ENCODE results near the gene CALY.
"Not testable (repeated sequence)": the region's sequence is repeated elsewhere in the genome, so short reads cannot be mapped to it uniquely, and the experiment has no call there.

GRCh38 chr10:133376183-133376582 is 39.5 kb upstream of the CALY start:
- TF ChIP-seq CTCF (IDR thresholded peaks at IDR 0.05); EP300 (IDR thresholded peaks at IDR 0.05); POLR2A (IDR thresholded peaks at IDR 0.05; ENCODE audit: low read depth): not testable (repeated sequence)

Measured in esophagus muscularis mucosa (tissue), 4 donors.